KOPT-K1 (cell line): ENCODE results near the gene OR5M11.
"Not testable (repeated sequence)": the region's sequence is repeated elsewhere in the genome, so short reads cannot be mapped to it uniquely, and the experiment has no call there.

ENCODE experiments used
- H3K27ac ChIP-seq: fragments of 200-600 bp; sonication (generic); 2 replicates; pipeline ENCODE4 v1.5.1; 2016; ENCODE audit warnings: antibody characterized with exemption, mild to moderate bottlenecking, low read depth, low read length; ENCODE audit not compliant: poor library complexity, severe bottlenecking
- H3K36me3 ChIP-seq: fragments of 200-600 bp; sonication (generic); 2 replicates; pipeline ENCODE4 v1.5.1; 2017; ENCODE audit warnings: antibody characterized with exemption, mild to moderate bottlenecking, low read length, moderate library complexity; ENCODE audit not compliant: insufficient read depth
- H3K9me3 ChIP-seq: fragments of 200-600 bp; sonication (generic); 2 replicates; pipeline ENCODE4 v1.5.1; 2017; ENCODE audit warnings: antibody characterized with exemption, low read length, mild to moderate bottlenecking; ENCODE audit not compliant: insufficient read depth, poor library complexity, severe bottlenecking

The OR5M11 gene

GRCh38 chr11:56543157-56543556 lies at the start of gene OR5M11:
TSS of gene OR5M11 (minus strand) at chr11:56543257. CDS start at chr11:56543257, 0 bp downstream.
- Histone ChIP-seq H3K36me3 (no peaks in the 10 kb centered on the region), H3K27ac (no peak within 1 kb of the TSS), H3K9me3 (no peaks in the 10 kb centered on the region)

- H3K27ac ChIP-seq, H3K9me3 ChIP-seq: not testable (repeated sequence)
Measured at GRCh38 chr11:56592088-56592717, 49.1 kb upstream of the OR5M11 start.

GRCh38 chr11:56577621-56578020 lies 34.6 kb upstream of the OR5M11 start, which contains the start of gene OR5M10:
TSS of gene OR5M10 (minus strand) at chr11:56577721. CDS start at chr11:56577721, 0 bp downstream.
- Histone ChIP-seq H3K36me3 (no peaks in the 10 kb centered on the region), H3K27ac (no peak within 1 kb of the TSS), H3K9me3 (no peaks in the 10 kb centered on the region)

More at GRCh38 chr11:56592088-56592717, 49.1 kb upstream of the OR5M11 start:
- H3K36me3 ChIP-seq: not testable (repeated sequence)

- Histone ChIP-seq H3K27ac (no peak overlapping the region), H3K36me3 (no peaks in the 10 kb centered on the region), H3K9me3 (no peaks in the 10 kb centered on the region)
Measured at GRCh38 chr11:56558574-56558973, 15.5 kb upstream of the OR5M11 start.

GRCh38 chr11:56554691-56555090 lies 11.6 kb upstream of the OR5M11 start:
- not testable (repeated sequence) for H3K27ac ChIP-seq, H3K9me3 ChIP-seq, H3K36me3 ChIP-seq

GRCh38 chr11:56545531-56545930 lies 2.5 kb upstream of the OR5M11 start:
- Histone ChIP-seq H3K27ac (no peak overlapping the region), H3K9me3 (no peaks in the 10 kb centered on the region), H3K36me3 (no peaks in the 10 kb centered on the region)

- no peak overlapping the region for H3K27ac ChIP-seq
- H3K9me3 ChIP-seq: no peaks in the 10 kb centered on the region
- H3K36me3 ChIP-seq: no peaks in the 10 kb centered on the region
Measured at GRCh38 chr11:56543739-56544138, 682 bp upstream of the OR5M11 start.

GRCh38 chr11:56533054-56533740 lies 9.9 kb downstream of the OR5M11 start:
- Histone ChIP-seq H3K36me3 (no peaks in the 10 kb centered on the region), H3K27ac (no peak overlapping the region), H3K9me3 (no peaks in the 10 kb centered on the region)

- Histone ChIP-seq H3K36me3 (no peaks in the 10 kb centered on the region), H3K9me3 (no peaks in the 10 kb centered on the region), H3K27ac (no peak overlapping the region)
Measured at GRCh38 chr11:56531856-56532255, 11.2 kb downstream of the OR5M11 start.

- H3K9me3 ChIP-seq: no peaks in the 10 kb centered on the region
- no peak overlapping the region for H3K27ac ChIP-seq
- no peaks in the 10 kb centered on the region for H3K36me3 ChIP-seq
Measured at GRCh38 chr11:56522008-56522407, 21.0 kb downstream of the OR5M11 start.

GRCh38 chr11:56513280-56513679 lies 29.8 kb downstream of the OR5M11 start:
- no peaks in the 10 kb centered on the region for H3K9me3 ChIP-seq
- H3K27ac ChIP-seq: no peak overlapping the region

GRCh38 chr11:56509439-56509838 lies 33.6 kb downstream of the OR5M11 start:
- no peaks in the 10 kb centered on the region for H3K9me3 ChIP-seq
- no peaks in the 10 kb centered on the region for H3K36me3 ChIP-seq
- H3K27ac ChIP-seq: no peak overlapping the region

More at GRCh38 chr11:56513280-56513679, 29.8 kb downstream of the OR5M11 start:
- no peaks in the 10 kb centered on the region for H3K36me3 ChIP-seq

GRCh38 chr11:56497010-56497409 lies 46.0 kb downstream of the OR5M11 start:
- Histone ChIP-seq H3K27ac (no peak overlapping the region), H3K36me3 (no peaks in the 10 kb centered on the region), H3K9me3 (no peaks in the 10 kb centered on the region)

GRCh38 chr11:56495117-56495516 lies 47.9 kb downstream of the OR5M11 start:
- Histone ChIP-seq H3K36me3 (no peaks in the 10 kb centered on the region), H3K9me3 (no peaks in the 10 kb centered on the region), H3K27ac (no peak overlapping the region)
